ENCODE measurements around the gene NEBL.

DNA sequence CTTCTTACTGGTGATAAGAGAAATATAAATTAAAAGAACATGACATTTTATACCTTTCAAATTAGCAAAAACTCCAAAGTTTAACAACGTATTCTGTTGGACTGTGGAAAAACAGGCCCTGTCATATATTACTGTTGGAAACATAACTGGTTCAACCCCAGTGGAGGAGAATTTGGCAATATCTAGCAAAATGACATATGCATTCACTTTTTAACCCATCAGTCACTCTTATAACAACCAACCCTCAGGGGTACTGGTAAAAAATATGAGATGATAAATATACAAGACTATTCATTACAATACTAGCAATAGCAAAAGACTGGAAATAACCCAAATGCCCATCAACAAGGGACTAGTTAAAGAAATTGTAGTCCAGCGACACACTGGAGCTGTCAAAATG lies 22.9 kb upstream of the NEBL start:
- TF ChIP-seq, protein P1, sequence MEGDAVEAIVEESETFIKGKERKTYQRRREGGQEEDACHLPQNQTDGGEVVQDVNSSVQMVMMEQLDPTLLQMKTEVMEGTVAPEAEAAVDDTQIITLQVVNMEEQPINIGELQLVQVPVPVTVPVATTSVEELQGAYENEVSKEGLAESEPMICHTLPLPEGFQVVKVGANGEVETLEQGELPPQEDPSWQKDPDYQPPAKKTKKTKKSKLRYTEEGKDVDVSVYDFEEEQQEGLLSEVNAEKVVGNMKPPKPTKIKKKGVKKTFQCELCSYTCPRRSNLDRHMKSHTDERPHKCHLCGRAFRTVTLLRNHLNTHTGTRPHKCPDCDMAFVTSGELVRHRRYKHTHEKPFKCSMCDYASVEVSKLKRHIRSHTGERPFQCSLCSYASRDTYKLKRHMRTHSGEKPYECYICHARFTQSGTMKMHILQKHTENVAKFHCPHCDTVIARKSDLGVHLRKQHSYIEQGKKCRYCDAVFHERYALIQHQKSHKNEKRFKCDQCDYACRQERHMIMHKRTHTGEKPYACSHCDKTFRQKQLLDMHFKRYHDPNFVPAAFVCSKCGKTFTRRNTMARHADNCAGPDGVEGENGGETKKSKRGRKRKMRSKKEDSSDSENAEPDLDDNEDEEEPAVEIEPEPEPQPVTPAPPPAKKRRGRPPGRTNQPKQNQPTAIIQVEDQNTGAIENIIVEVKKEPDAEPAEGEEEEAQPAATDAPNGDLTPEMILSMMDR (IDR thresholded peaks at IDR 0.05), result no peak
- no peak for TF ChIP-seq POLR2A (IDR thresholded peaks at IDR 0.05)
